Activated CD4-positive, alpha-beta T cell treated with anti-CD3 and anti-CD28 coated beads, Interleukin-2, amount 10 ng/mL, durations not matched to agents 7 days and 5 days (primary cell): ENCODE measurements around the gene GLDN. TPM values are rescaled to one million over a fixed set of nuclear protein-coding genes. Genes with fewer than 3 reads are reported as not detected.

Experiments
- CTCF ChIA-PET: fragments of 350-600 bp; sonication (Branson Sonifier 250); formaldehyde crosslinking; loops from one replicate; lab custom pipeline; 2021; ENCODE audit warnings: antibody characterized with exemption; lab: Charles Lee
- POLR2A ChIA-PET: fragments of 350-600 bp; sonication (Branson Sonifier 250); formaldehyde crosslinking; loops from one replicate; lab custom pipeline; 2021; ENCODE audit warnings: antibody characterized with exemption; lab: Charles Lee
- DNase-seq: peaks from one replicate; pipeline ENCODE4 v3.0.0-alpha.2; 2020
- H3K27ac Mint-ChIP-seq: one replicate; pipeline ENCODE4 v1.8.0; 2021; ENCODE audit warnings: mild to moderate bottlenecking, moderate library complexity, mixed read lengths
- H3K27me3 Mint-ChIP-seq: one replicate; pipeline ENCODE4 v1.8.0; 2021; ENCODE audit warnings: mixed read lengths
- H3K36me3 Mint-ChIP-seq: one replicate; pipeline ENCODE4 v1.8.0; 2021; ENCODE audit warnings: low read depth, mixed read lengths
- H3K4me1 Mint-ChIP-seq: one replicate; pipeline ENCODE4 v1.8.0; 2021; ENCODE audit warnings: mixed read lengths
- H3K4me3 Mint-ChIP-seq: one replicate; pipeline ENCODE4 v1.8.0; 2021; ENCODE audit warnings: mild to moderate bottlenecking, moderate library complexity, mixed read lengths
- H3K9me3 Mint-ChIP-seq: one replicate; pipeline ENCODE4 v1.8.0; 2021; ENCODE audit warnings: mixed read lengths
- total RNA-seq, 2 experiments: library from RNA; stranded (reverse); gene quantifications; one replicate each; pipeline ENCODE4 v1.2.3, GENCODE V29; 2021

GLDN gene
- total RNA-seq, 2 experiments from 2014 or later = not detected

DNA sequence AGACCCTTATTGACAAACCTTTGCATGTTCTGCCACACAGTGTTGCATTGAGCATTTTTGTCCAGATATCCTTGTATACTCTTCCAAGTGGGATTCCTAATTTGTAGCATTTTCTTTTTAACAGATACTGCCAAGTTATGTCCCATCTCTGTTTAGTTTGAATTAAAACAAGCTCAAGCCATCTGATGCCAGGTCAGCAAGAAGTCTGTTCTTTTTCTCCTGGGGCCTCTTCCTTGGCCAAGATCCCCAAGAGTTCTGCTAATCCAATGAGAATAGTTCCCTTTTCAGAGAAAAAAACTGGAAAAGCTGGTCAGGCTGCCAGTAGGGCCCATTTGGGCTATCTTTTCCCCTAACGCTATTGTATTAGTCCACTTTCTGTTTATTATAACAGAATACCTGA, 29.8 kb downstream of the GLDN start:
- CTCF ChIA-PET = interaction anchor here (1.1 kb wide), 1 partner anchor 8 kb away, joined by 3 read pairs; no protein-coding TSS in a partner anchor
- no peak for DNase-seq
- Mint-ChIP-seq H3K36me3 (no peaks in the 10 kb centered on the region), H3K4me1 (peaks cover 2% of the 10 kb centered on the region), H3K27ac (no peak overlapping the region), H3K9me3 (no peaks in the 10 kb centered on the region), H3K4me3 (no peak overlapping the region), H3K27me3 (no peaks in the 10 kb centered on the region)
- POLR2A ChIA-PET = no interaction called here

- peaks cover 2% of the 10 kb centered on the region for H3K4me1 Mint-ChIP-seq
- ChIA-PET CTCF (no interaction called here), POLR2A (no interaction called here)
- H3K4me3 Mint-ChIP-seq = no peak overlapping the region
- H3K27me3 Mint-ChIP-seq = no peaks in the 10 kb centered on the region
- H3K27ac Mint-ChIP-seq = no peak overlapping the region
- no peaks in the 10 kb centered on the region for H3K9me3 Mint-ChIP-seq
- no peak for DNase-seq
- no peaks in the 10 kb centered on the region for H3K36me3 Mint-ChIP-seq
Observed at GRCh38 chr15:51374131-51374530, 32.7 kb downstream of the GLDN start.

DNA sequence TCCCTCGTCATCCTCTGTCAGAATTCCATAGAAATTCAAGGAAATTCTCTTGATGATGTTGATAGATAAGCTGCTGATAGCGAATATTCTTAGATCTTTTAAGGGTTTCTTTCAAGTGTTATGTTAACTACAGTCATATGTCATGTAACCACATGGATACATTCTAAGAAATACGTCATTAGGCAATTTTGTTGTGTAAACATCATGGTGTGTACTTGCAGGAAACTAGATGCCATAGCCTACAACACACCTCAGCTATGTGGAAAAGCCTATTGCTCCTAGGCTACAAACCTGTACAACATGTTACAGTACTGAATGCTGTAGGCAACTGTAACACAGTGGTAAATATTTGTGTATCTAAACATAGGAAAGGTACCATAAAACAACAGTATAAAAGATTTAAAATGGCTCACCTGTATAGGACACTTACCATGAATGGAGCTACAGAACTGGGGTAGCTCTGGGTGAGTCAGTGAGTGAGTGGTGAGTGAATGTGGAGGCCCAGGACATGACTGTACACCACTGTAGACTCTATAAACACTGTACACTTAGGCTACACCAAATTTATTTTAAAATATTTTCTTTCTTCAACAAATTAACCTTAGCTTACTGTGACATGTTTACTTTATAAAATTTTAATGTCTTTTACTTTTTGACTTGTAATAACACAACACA, 34.6 kb downstream of the GLDN start:
- no peak overlapping the region for H3K4me3 Mint-ChIP-seq
- H3K27me3 Mint-ChIP-seq = no peaks in the 10 kb centered on the region
- H3K27ac Mint-ChIP-seq = no peak overlapping the region
- no peaks in the 10 kb centered on the region for H3K9me3 Mint-ChIP-seq
- H3K4me1 Mint-ChIP-seq = no peaks in the 10 kb centered on the region
- ChIA-PET CTCF (no interaction called here), POLR2A (no interaction called here)
- H3K36me3 Mint-ChIP-seq = no peaks in the 10 kb centered on the region
- no peak for DNase-seq

GRCh38 chr15:51377038-51377786, 35.8 kb downstream of the GLDN start:
- Mint-ChIP-seq H3K4me1 (no peaks in the 10 kb centered on the region), H3K27me3 (no peaks in the 10 kb centered on the region), H3K27ac (no peak overlapping the region), H3K9me3 (no peaks in the 10 kb centered on the region), H3K4me3 (no peak overlapping the region), H3K36me3 (no peaks in the 10 kb centered on the region)
- DNase-seq = no peak
- POLR2A ChIA-PET = no interaction called here
- CTCF ChIA-PET = no interaction called here

DNA sequence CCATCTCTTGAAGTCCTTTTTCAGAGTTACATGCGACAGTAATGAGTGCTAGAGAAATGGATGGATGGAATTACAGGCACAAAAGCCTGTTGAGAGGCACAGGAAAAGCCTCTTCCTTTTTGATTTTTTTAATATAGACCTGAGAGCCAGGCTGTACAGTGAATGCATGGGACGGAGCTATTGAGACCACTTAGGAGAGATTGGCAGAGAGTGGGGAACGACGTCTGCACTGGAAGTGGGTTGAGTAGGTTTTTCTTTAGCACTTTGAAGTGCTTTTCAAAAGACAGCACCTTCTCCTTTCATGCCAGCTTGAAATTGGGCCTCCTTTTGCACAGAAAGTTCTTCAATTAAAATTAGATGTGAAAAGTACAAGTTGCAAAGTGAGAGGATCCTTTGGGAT, 37.0 kb downstream of the GLDN start:
- ChIA-PET CTCF (no interaction called here), POLR2A (no interaction called here)
- H3K4me1 Mint-ChIP-seq = no peaks in the 10 kb centered on the region
- no peak overlapping the region for H3K4me3 Mint-ChIP-seq
- H3K9me3 Mint-ChIP-seq = no peaks in the 10 kb centered on the region
- peaks cover 2% of the 10 kb centered on the region for H3K27me3 Mint-ChIP-seq
- H3K27ac Mint-ChIP-seq = no peak overlapping the region
- DNase-seq = no peak
- H3K36me3 Mint-ChIP-seq = no peaks in the 10 kb centered on the region

GRCh38 chr15:51379390-51379789, 37.9 kb downstream of the GLDN start:
- CTCF ChIA-PET = no interaction called here
- Mint-ChIP-seq H3K36me3 (no peaks in the 10 kb centered on the region), H3K27ac (no peak overlapping the region), H3K27me3 (peaks cover 2% of the 10 kb centered on the region), H3K9me3 (no peaks in the 10 kb centered on the region), H3K4me3 (no peak overlapping the region), H3K4me1 (no peaks in the 10 kb centered on the region)
- POLR2A ChIA-PET = no interaction called here
- no peak for DNase-seq

GRCh38 chr15:51380999-51381806, 39.7 kb downstream of the GLDN start:
- no peaks in the 10 kb centered on the region for H3K4me1 Mint-ChIP-seq
- peak; percentile 36 for DNase-seq
- ChIA-PET CTCF (interaction anchor here (0.9 kb wide), 1 partner anchor 218 kb away, joined by 5 read pairs; no protein-coding TSS in a partner anchor), POLR2A (no interaction called here)
- H3K4me3 Mint-ChIP-seq = no peak overlapping the region
- peaks cover 2% of the 10 kb centered on the region for H3K27me3 Mint-ChIP-seq
- no peaks in the 10 kb centered on the region for H3K36me3 Mint-ChIP-seq
- no peak overlapping the region for H3K27ac Mint-ChIP-seq
- no peaks in the 10 kb centered on the region for H3K9me3 Mint-ChIP-seq

DNA sequence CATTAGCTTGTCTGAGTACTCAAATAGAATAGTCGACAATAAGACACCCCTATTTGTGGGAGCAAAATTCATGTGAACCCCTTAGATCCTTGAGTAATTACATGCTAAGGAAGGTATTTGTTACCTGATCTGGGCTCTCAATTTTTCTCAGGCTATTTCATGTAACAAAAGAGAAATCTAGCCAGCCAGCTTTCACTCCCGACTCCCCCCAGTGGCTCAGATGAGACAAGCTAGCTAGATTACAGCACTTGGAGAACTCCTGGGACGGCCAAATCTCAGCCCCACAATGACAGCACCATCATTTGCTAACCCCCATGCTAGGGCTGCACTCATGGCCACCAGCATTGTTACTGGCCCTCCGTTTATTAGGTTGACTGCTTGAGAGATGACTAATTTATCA, 41.3 kb downstream of the GLDN start:
- no peaks in the 10 kb centered on the region for H3K4me1 Mint-ChIP-seq

DNA sequence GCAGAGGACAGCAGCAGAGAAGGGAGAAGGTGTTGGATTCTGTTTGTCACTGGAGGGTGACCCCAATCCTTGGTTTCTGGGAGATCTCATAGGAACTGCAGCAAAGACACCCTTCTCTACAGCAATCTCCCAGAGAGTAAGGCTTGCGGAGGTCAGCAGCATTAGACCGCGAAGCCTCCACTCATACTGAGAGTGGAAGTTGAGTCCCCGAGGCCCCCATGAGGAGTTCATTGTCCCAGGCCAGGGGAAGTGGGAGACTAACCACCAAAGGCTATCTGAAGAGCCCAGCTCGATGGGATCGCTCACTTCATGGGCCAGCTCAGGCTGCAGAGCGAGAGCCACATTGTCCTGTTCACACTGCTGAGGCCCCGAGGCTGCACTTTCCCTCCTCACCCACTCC, 44.6 kb downstream of the GLDN start:
- Mint-ChIP-seq H3K4me3 (no peak overlapping the region), H3K27ac (no peak overlapping the region), H3K27me3 (peaks cover 2% of the 10 kb centered on the region), H3K9me3 (no peaks in the 10 kb centered on the region), H3K4me1 (no peaks in the 10 kb centered on the region), H3K36me3 (no peaks in the 10 kb centered on the region)
- CTCF ChIA-PET = no interaction called here
- POLR2A ChIA-PET = no interaction called here
- DNase-seq = no peak

More for the DNA sequence above, 41.3 kb downstream of the GLDN start:
- ChIA-PET CTCF (interaction anchor here (0.6 to 1.0 kb wide), 2 partner anchors 190 to 375 kb away, joined by 3 read pairs; no protein-coding TSS in a partner anchor), POLR2A (no interaction called here)
- Mint-ChIP-seq H3K27ac (no peak overlapping the region), H3K27me3 (peaks cover 2% of the 10 kb centered on the region), H3K36me3 (no peaks in the 10 kb centered on the region), H3K4me3 (no peak overlapping the region), H3K9me3 (no peaks in the 10 kb centered on the region)
- DNase-seq = peak; percentile 10

- H3K9me3 Mint-ChIP-seq = no peaks in the 10 kb centered on the region
- peaks cover 2% of the 10 kb centered on the region for H3K27me3 Mint-ChIP-seq
- H3K4me1 Mint-ChIP-seq = no peaks in the 10 kb centered on the region
- no peak overlapping the region for H3K27ac Mint-ChIP-seq
- ChIA-PET POLR2A (no interaction called here), CTCF (no interaction called here)
- H3K4me3 Mint-ChIP-seq = no peak overlapping the region
- no peak for DNase-seq
- no peaks in the 10 kb centered on the region for H3K36me3 Mint-ChIP-seq
Observed at GRCh38 chr15:51386486-51386885, 45.0 kb downstream of the GLDN start.

DNA sequence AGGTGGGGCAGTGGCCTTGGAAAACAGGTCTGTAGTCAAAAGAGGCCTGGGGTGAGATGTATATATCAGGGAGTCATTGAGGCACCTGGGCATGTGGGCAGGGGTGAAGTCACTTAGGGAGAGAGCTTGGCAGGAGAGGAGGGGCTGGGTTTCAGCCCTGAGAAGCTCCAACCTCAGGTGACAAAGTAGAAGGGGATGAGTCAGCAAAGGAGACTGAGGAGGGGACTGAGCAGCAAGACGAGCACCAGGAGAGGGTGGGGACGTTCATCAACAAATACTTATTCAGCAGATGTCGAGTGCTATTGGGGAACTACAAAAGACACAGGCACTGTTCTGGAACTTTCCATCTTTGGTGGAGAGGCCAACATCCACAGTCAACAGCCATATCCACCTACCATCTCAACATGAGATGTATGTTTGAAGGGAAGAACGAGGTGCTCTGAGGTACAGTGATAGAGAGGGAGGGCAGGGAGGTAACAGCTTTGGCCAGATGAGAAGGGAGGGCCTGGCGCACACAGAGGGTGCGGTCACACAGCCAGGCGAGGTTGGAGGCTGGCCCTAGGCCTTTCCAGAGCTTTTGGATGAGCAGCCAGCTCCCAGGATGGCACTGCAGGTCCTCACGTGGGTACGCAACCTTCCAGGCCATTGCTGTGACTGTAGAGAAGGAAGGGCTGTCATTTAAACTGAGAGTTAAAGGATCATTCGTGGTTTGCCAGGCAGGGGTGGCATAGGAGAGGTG, 45.7 kb downstream of the GLDN start:
- no peaks in the 10 kb centered on the region for H3K36me3 Mint-ChIP-seq
- H3K4me1 Mint-ChIP-seq = no peaks in the 10 kb centered on the region
- H3K27ac Mint-ChIP-seq = no peak overlapping the region
- no peaks in the 10 kb centered on the region for H3K9me3 Mint-ChIP-seq
- no peak for DNase-seq
- peaks cover 2% of the 10 kb centered on the region for H3K27me3 Mint-ChIP-seq
- H3K4me3 Mint-ChIP-seq = no peak overlapping the region
- ChIA-PET POLR2A (no interaction called here), CTCF (no interaction called here)

- Mint-ChIP-seq H3K27me3 (peaks cover 2% of the 10 kb centered on the region), H3K4me1 (no peaks in the 10 kb centered on the region), H3K4me3 (no peak overlapping the region), H3K9me3 (no peaks in the 10 kb centered on the region), H3K36me3 (no peaks in the 10 kb centered on the region), H3K27ac (no peak overlapping the region)
- CTCF ChIA-PET = no interaction called here
- DNase-seq = no peak
- POLR2A ChIA-PET = no interaction called here
Observed at GRCh38 chr15:51387699-51388041, 46.2 kb downstream of the GLDN start.
